Neuron (in vitro differentiated cells): ENCODE results near the gene ARPC5L.

Experiments used
- H2AFZ ChIP-seq: one replicate; pipeline ENCODE4 v1.6.1; 2013; ENCODE audit warnings: low read depth, mild to moderate bottlenecking, inconsistent platforms, low read length, moderate library complexity
- H3K27me3 ChIP-seq: one replicate; pipeline ENCODE4 v1.6.1; 2013; ENCODE audit warnings: low read length; ENCODE audit not compliant: insufficient read depth
- H3K36me3 ChIP-seq: one replicate; pipeline ENCODE4 v1.6.1; 2013; ENCODE audit warnings: low read length; ENCODE audit not compliant: insufficient read depth
- H3K4me1 ChIP-seq: one replicate; pipeline ENCODE4 v1.6.1; 2013; ENCODE audit warnings: low read length; ENCODE audit not compliant: insufficient read depth
- H3K4me3 ChIP-seq: 2 replicates; pipeline ENCODE4 v1.5.1; 2013; ENCODE audit warnings: mild to moderate bottlenecking, low read length, moderate library complexity
- H3K9me3 ChIP-seq: one replicate; pipeline ENCODE4 v1.6.1; 2013; ENCODE audit warnings: low read length

The ARPC5L gene

GRCh38 chr9:124849801-124850200 is 12.1 kb upstream of the ARPC5L start:
- H3K4me3 ChIP-seq: no peak overlapping the region

GRCh38 chr9:124852121-124852828 is 9.7 kb upstream of the ARPC5L start:
- no peak overlapping the region for H2AFZ ChIP-seq
- H3K9me3 ChIP-seq: no peaks in the 10 kb centered on the region
- no peaks in the 10 kb centered on the region for H3K27me3 ChIP-seq
- H3K4me3 ChIP-seq: peak overlapping the region; percentile 38
- peaks cover 2% of the 10 kb centered on the region for H3K36me3 ChIP-seq
- H3K4me1 ChIP-seq: peaks cover 12% of the 10 kb centered on the region

More at GRCh38 chr9:124849801-124850200, 12.1 kb upstream of the ARPC5L start:
- peaks cover 12% of the 10 kb centered on the region for H3K4me1 ChIP-seq
- no peaks in the 10 kb centered on the region for H3K36me3 ChIP-seq
- no peaks in the 10 kb centered on the region for H3K27me3 ChIP-seq
- no peaks in the 10 kb centered on the region for H3K9me3 ChIP-seq
- H2AFZ ChIP-seq: no peak overlapping the region

- Histone ChIP-seq H3K36me3 (peaks cover 9% of the 10 kb centered on the region), H2AFZ (peak within 1 kb of the TSS; percentile 17), H3K27me3 (no peaks in the 10 kb centered on the region), H3K9me3 (no peaks in the 10 kb centered on the region), H3K4me3 (peak within 1 kb of the TSS; percentile 38), H3K4me1 (peaks cover 12% of the 10 kb centered on the region)
Measured at GRCh38 chr9:124852829-124853531, 8.9 kb upstream of the ARPC5L start, which contains the start of gene WDR38. WDR38 (plus strand) TSS chr9:124853460; CDS start chr9:124853532, 72 bp downstream.

GRCh38 chr9:124853605-124854143 is 8.3 kb upstream of the ARPC5L start:
- Histone ChIP-seq H3K27me3 (no peaks in the 10 kb centered on the region), H3K4me1 (peaks cover 12% of the 10 kb centered on the region), H2AFZ (peak overlapping the region; percentile 17), H3K4me3 (peak overlapping the region; percentile 38), H3K36me3 (peaks cover 16% of the 10 kb centered on the region), H3K9me3 (no peaks in the 10 kb centered on the region)

- H3K4me1 ChIP-seq: peaks cover 12% of the 10 kb centered on the region
- H3K27me3 ChIP-seq: no peaks in the 10 kb centered on the region
- no peak overlapping the region for H2AFZ ChIP-seq
- H3K36me3 ChIP-seq: peaks cover 21% of the 10 kb centered on the region
- no peak overlapping the region for H3K4me3 ChIP-seq
- H3K9me3 ChIP-seq: no peaks in the 10 kb centered on the region
Measured at GRCh38 chr9:124854161-124854560, 7.8 kb upstream of the ARPC5L start.

GRCh38 chr9:124854822-124855221 is 7.1 kb upstream of the ARPC5L start:
- Histone ChIP-seq H3K36me3 (peaks cover 28% of the 10 kb centered on the region), H3K9me3 (no peaks in the 10 kb centered on the region), H3K4me1 (peaks cover 11% of the 10 kb centered on the region), H2AFZ (no peak overlapping the region), H3K4me3 (no peak overlapping the region), H3K27me3 (no peaks in the 10 kb centered on the region)

GRCh38 chr9:124855566-124855943 is 6.4 kb upstream of the ARPC5L start:
- Histone ChIP-seq H3K27me3 (no peaks in the 10 kb centered on the region), H3K36me3 (peaks cover 35% of the 10 kb centered on the region), H2AFZ (no peak overlapping the region), H3K4me3 (no peak overlapping the region), H3K9me3 (no peaks in the 10 kb centered on the region), H3K4me1 (peaks cover 15% of the 10 kb centered on the region)

GRCh38 chr9:124855944-124856765 is 5.8 kb upstream of the ARPC5L start:
- Histone ChIP-seq H3K27me3 (no peaks in the 10 kb centered on the region), H3K9me3 (no peaks in the 10 kb centered on the region), H3K4me3 (no peak overlapping the region)

GRCh38 chr9:124857533-124858162 is 4.3 kb upstream of the ARPC5L start:
- H3K36me3 ChIP-seq: peaks cover 39% of the 10 kb centered on the region
- H3K4me1 ChIP-seq: peaks cover 20% of the 10 kb centered on the region
- no peak overlapping the region for H2AFZ ChIP-seq
- no peaks in the 10 kb centered on the region for H3K27me3 ChIP-seq
- no peak overlapping the region for H3K4me3 ChIP-seq
- H3K9me3 ChIP-seq: no peaks in the 10 kb centered on the region

More at GRCh38 chr9:124855944-124856765, 5.8 kb upstream of the ARPC5L start:
- Histone ChIP-seq H2AFZ (no peak overlapping the region), H3K4me1 (peaks cover 21% of the 10 kb centered on the region), H3K36me3 (peaks cover 39% of the 10 kb centered on the region)

- Histone ChIP-seq H3K27me3 (no peaks in the 10 kb centered on the region), H3K9me3 (no peaks in the 10 kb centered on the region), H2AFZ (no peak overlapping the region), H3K36me3 (peaks cover 39% of the 10 kb centered on the region), H3K4me3 (no peak overlapping the region), H3K4me1 (peaks cover 17% of the 10 kb centered on the region)
Measured at GRCh38 chr9:124858330-124859046, 3.4 kb upstream of the ARPC5L start.

- no peak overlapping the region for H2AFZ ChIP-seq
- peaks cover 17% of the 10 kb centered on the region for H3K4me1 ChIP-seq
- no peaks in the 10 kb centered on the region for H3K27me3 ChIP-seq
- no peaks in the 10 kb centered on the region for H3K9me3 ChIP-seq
- peaks cover 39% of the 10 kb centered on the region for H3K36me3 ChIP-seq
- H3K4me3 ChIP-seq: peak overlapping the region; percentile 82
Measured at GRCh38 chr9:124859803-124860581, 1.9 kb upstream of the ARPC5L start.
